Right renal pelvis (tissue), 4 donors: ENCODE measurements around the gene RSRC2. TPM values are rescaled to one million over a fixed set of nuclear protein-coding genes. Genes with fewer than 3 reads are reported as not detected.
"Not testable (repeated sequence)": the region's sequence is repeated elsewhere in the genome, so short reads cannot be mapped to it uniquely, and the experiment has no call there.

Source experiments
- DNase-seq, 4 donors: peaks; one replicate each; pipeline ENCODE4 v3.0.0-alpha.2; 2013; ENCODE audit warnings: low read depth in 4 of 4, low spot score in 3 of 4, missing footprints in 1 of 4
- polyA plus RNA-seq, 4 donors: library from polyadenylated mRNA; unstranded; fragments of 120-200 nt; gene quantifications; one replicate each; pipeline ENCODE4 v1.2.1, GENCODE V29; 2013; ENCODE audit not compliant: insufficient read length in 4 of 4

RSRC2 gene
- polyA plus RNA-seq, 4 donors, result 180 to 216 (median 191) TPM

- no peak for DNase-seq
These were observed 6.1 kb downstream of the RSRC2 start for GRCh38 chr12:122520676-122521075.

GRCh38 chr12:122519418-122519817 is 7.3 kb downstream of the RSRC2 start:
- DNase-seq, result no peak

GRCh38 chr12:122518908-122519307 is 7.8 kb downstream of the RSRC2 start:
- no peak for DNase-seq

GRCh38 chr12:122517877-122518276 is 8.9 kb downstream of the RSRC2 start:
- no peak for DNase-seq

GRCh38 chr12:122516544-122517361 is 10.0 kb downstream of the RSRC2 start:
- no peak for DNase-seq

GRCh38 chr12:122515275-122515674 is 11.5 kb downstream of the RSRC2 start:
- no peak for DNase-seq

GRCh38 chr12:122513660-122514059 is 13.1 kb downstream of the RSRC2 start:
- no peak for DNase-seq

- not testable (repeated sequence) for DNase-seq
These were observed 13.7 kb downstream of the RSRC2 start for GRCh38 chr12:122513028-122513427.

- no peak for DNase-seq
These were observed 18.6 kb downstream of the RSRC2 start for GRCh38 chr12:122508163-122508562.

GRCh38 chr12:122506393-122506938 is 20.3 kb downstream of the RSRC2 start:
- no peak for DNase-seq

- no peak for DNase-seq
These were observed 21.2 kb downstream of the RSRC2 start for GRCh38 chr12:122505419-122506051.

GRCh38 chr12:122503783-122504590 is 22.7 kb downstream of the RSRC2 start:
- no peak for DNase-seq

- DNase-seq, result no peak
These were observed 23.5 kb downstream of the RSRC2 start for GRCh38 chr12:122503147-122503751.

GRCh38 chr12:122501489-122501989 is 25.2 kb downstream of the RSRC2 start:
- no peak for DNase-seq

GRCh38 chr12:122500685-122501488 is 25.8 kb downstream of the RSRC2 start, which contains the start of gene ZCCHC8:
TSS of gene ZCCHC8 (minus strand) at chr12:122500932. CDS start at chr12:122500840, 92 bp downstream.
- peak; percentile 91 to 96 (median 94) for DNase-seq

GRCh38 chr12:122499991-122500684 is 26.6 kb downstream of the RSRC2 start:
- peak; percentile 40 to 58 (median 52) for DNase-seq

- DNase-seq, result no peak
These were observed 31.5 kb downstream of the RSRC2 start for GRCh38 chr12:122495258-122495657.

- DNase-seq, result not testable (repeated sequence)
These were observed 33.5 kb downstream of the RSRC2 start for GRCh38 chr12:122493222-122493621.

GRCh38 chr12:122491991-122492390 is 34.7 kb downstream of the RSRC2 start:
- no peak for DNase-seq
